ENCODE data around the gene ERICH2. TPM values are rescaled to one million over a fixed set of nuclear protein-coding genes. Genes with fewer than 3 reads are reported as not detected.
"Not testable (repeated sequence)": the region's sequence is repeated elsewhere in the genome, so short reads cannot be mapped to it uniquely, and the experiment has no call there.

Gene ERICH2
- total and polyA plus RNA-seq, 9 donors, result 0.23 to 3.2 (median 1.3) TPM; not detected in 1

- intact Hi-C loops (cut with DNase I), result no loop called here
- Histone ChIP-seq H3K36me3 (no peaks in the 10 kb centered on the region), H3K4me3 (no peak overlapping the region), H3K9me3 (no peaks in the 10 kb centered on the region), H3K27ac (no peak overlapping the region), H3K4me1 (ENCODE audit: insufficient read depth) (no peaks in the 10 kb centered on the region), H3K27me3 (no peaks in the 10 kb centered on the region)
- no peak for DNase-seq
- TF ChIP-seq POLR2A (IDR thresholded peaks at IDR 0.05) (no peak), EP300 (IDR thresholded peaks at IDR 0.05) (no peak), CTCF (IDR thresholded peaks at IDR 0.05) (no peak)
- WGBS, 3 donors, result 48 to 68% (median 50%) methylated on average over 4 of the region's 4 CpGs
Observed at GRCh38 chr2:170747921-170748320, 22.3 kb upstream of the ERICH2 start.

GRCh38 chr2:170751555-170751954 lies 18.6 kb upstream of the ERICH2 start:
- H3K27me3 ChIP-seq; H3K9me3 ChIP-seq; H3K4me3 ChIP-seq; H3K36me3 ChIP-seq; DNase-seq; intact Hi-C loops (cut with DNase I); H3K27ac ChIP-seq; H3K4me1 ChIP-seq (ENCODE audit: insufficient read depth): not testable (repeated sequence)
- 92 to 95% (median 93%) methylated on average over 12 of the region's 12 CpGs for WGBS, 3 donors

- Histone ChIP-seq H3K9me3 (no peaks in the 10 kb centered on the region), H3K4me3 (no peak overlapping the region), H3K36me3 (no peaks in the 10 kb centered on the region), H3K27ac (no peak overlapping the region), H3K27me3 (no peaks in the 10 kb centered on the region), H3K4me1 (ENCODE audit: insufficient read depth) (no peaks in the 10 kb centered on the region)
- intact Hi-C loops (cut with DNase I), result no loop called here
- TF ChIP-seq POLR2A (IDR thresholded peaks at IDR 0.05), result no peak
- TF ChIP-seq EP300 (IDR thresholded peaks at IDR 0.05), result no peak
- no peak for TF ChIP-seq CTCF (IDR thresholded peaks at IDR 0.05)
- no peak for DNase-seq
Observed at GRCh38 chr2:170761572-170761971, 8.6 kb upstream of the ERICH2 start.

GRCh38 chr2:170762760-170763159 lies 7.4 kb upstream of the ERICH2 start:
- no peak overlapping the region for H3K27ac ChIP-seq
- TF ChIP-seq POLR2A (IDR thresholded peaks at IDR 0.05), result no peak
- no peak for TF ChIP-seq EP300 (IDR thresholded peaks at IDR 0.05)
- no peak for TF ChIP-seq CTCF (IDR thresholded peaks at IDR 0.05)
- no peaks in the 10 kb centered on the region for H3K27me3 ChIP-seq
- H3K36me3 ChIP-seq, result no peaks in the 10 kb centered on the region
- no peaks in the 10 kb centered on the region for H3K4me1 ChIP-seq (ENCODE audit: insufficient read depth)
- no peak overlapping the region for H3K4me3 ChIP-seq
- no peak for DNase-seq
- 73 to 77% (median 75%) methylated on average over 7 of the region's 7 CpGs for WGBS, 3 donors
- intact Hi-C loops (cut with DNase I), result no loop called here
- no peaks in the 10 kb centered on the region for H3K9me3 ChIP-seq

- no peak overlapping the region for H3K27ac ChIP-seq
- no peak for DNase-seq
- 85 to 89% (median 88%) methylated on average over 4 of the region's 4 CpGs for WGBS, 3 donors
- H3K27me3 ChIP-seq, result no peaks in the 10 kb centered on the region
- no peak overlapping the region for H3K4me3 ChIP-seq
- no peaks in the 10 kb centered on the region for H3K4me1 ChIP-seq (ENCODE audit: insufficient read depth)
- intact Hi-C loops (cut with DNase I), result no loop called here
- TF ChIP-seq CTCF (IDR thresholded peaks at IDR 0.05), result no peak
- no peaks in the 10 kb centered on the region for H3K36me3 ChIP-seq
- no peaks in the 10 kb centered on the region for H3K9me3 ChIP-seq
Observed at GRCh38 chr2:170763232-170763631, 6.9 kb upstream of the ERICH2 start.

Measured in ovary (tissue), 9 donors.